ENCODE results near the gene P3H3. TPM values are rescaled to one million over a fixed set of nuclear protein-coding genes. Genes with fewer than 3 reads are reported as not detected.

P3H3 gene
- total and polyA plus RNA-seq, 2 donors (not counting 3 experiments of a cell fraction or from before 2014, with no cell fraction given), result 75.9 to 76.5 TPM

DNA sequence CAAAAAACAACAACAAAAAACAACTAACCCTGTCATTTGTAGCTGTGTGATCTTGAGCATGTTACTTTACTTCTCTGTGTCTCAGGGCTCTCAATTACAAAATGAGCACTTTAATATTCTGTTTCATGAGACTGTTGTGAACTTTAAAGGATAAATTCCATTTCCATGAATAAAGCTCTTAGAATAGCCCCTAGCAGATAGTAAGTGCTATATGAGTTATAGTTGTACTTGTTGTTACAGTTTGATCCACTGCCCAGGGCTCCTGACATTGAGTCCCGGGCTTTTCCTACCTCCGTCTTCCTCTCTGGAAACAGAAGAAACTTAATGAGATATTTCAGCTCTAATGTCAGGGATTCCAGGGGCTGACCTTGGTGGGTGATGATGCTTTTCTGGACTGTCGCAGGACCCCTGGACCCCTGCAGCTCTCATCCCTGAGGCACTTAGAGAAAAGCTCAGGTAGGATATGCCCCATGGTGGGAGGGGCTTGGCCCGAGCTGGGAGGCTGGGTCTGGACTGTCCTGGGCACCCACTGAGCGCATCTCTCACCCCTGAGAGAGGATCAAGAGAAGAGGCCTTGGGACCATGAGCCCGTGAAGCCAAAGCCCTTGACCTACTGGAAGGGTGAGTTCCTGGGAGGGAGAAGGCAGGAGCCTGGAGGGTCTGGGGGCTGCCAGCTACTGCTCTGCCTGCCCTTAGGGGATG lies 5.1 kb downstream of the P3H3 start:
- FAIRE-seq, result no peak
- intact Hi-C loops (cut with micrococcal nuclease), result no loop called here
- Histone ChIP-seq H3K27me3 (ENCODE audit: control insufficient read depth in 2 of 2, insufficient read depth in 2 of 2, low read length in 2 of 2) (no peaks in the 10 kb centered on the region), H3K79me2 (ENCODE audit: control insufficient read depth, insufficient read depth, low read length) (peaks cover 23% of the 10 kb centered on the region), H3K9ac (replicated peaks; ENCODE audit: extremely low read depth, insufficient read depth, low read length) (no peak overlapping the region), H3K9me3 (replicated peaks; ENCODE audit: control insufficient read depth, insufficient read depth, low read length) (no peaks in the 10 kb centered on the region), H3K4me2 (ENCODE audit: insufficient read depth, low read length) (no peak overlapping the region), H2AFZ (ENCODE audit: low read depth, low read length) (no peak overlapping the region), H3K27ac (ENCODE audit: insufficient read depth, low read depth, low read length) (no peak overlapping the region), H4K20me1 (replicated peaks; ENCODE audit: control insufficient read depth, extremely low read depth, insufficient read depth, low read length) (no peaks in the 10 kb centered on the region), H3K9me1 (replicated peaks; ENCODE audit: control insufficient read depth, extremely low read depth, insufficient read depth, low read length) (no peaks in the 10 kb centered on the region), H3K4me1 (ENCODE audit: control insufficient read depth, extremely low read depth, insufficient read depth, low read length) (peaks cover 9% of the 10 kb centered on the region), H3K4me3 (replicated peaks in 1 of 3; ENCODE audit: insufficient read depth in 1 of 3, low read depth in 1 of 3, low read length in 3 of 3) (no peak overlapping the region), H3K36me3 (ENCODE audit: control insufficient read depth in 2 of 2, extremely low read depth in 1 of 2, insufficient read depth in 2 of 2, low read length in 2 of 2) (peaks cover 3 to 37% of the 10 kb centered on the region in 2 experiments)
- POLR2A ChIA-PET, result no interaction called here
- BruUV-seq (replicated peaks), result no TSS peak
- TF ChIP-seq POLR2A (IDR thresholded peaks at IDR 0.05; ENCODE audit: low read depth, low read length), result no peak
- TF ChIP-seq, protein P1, sequence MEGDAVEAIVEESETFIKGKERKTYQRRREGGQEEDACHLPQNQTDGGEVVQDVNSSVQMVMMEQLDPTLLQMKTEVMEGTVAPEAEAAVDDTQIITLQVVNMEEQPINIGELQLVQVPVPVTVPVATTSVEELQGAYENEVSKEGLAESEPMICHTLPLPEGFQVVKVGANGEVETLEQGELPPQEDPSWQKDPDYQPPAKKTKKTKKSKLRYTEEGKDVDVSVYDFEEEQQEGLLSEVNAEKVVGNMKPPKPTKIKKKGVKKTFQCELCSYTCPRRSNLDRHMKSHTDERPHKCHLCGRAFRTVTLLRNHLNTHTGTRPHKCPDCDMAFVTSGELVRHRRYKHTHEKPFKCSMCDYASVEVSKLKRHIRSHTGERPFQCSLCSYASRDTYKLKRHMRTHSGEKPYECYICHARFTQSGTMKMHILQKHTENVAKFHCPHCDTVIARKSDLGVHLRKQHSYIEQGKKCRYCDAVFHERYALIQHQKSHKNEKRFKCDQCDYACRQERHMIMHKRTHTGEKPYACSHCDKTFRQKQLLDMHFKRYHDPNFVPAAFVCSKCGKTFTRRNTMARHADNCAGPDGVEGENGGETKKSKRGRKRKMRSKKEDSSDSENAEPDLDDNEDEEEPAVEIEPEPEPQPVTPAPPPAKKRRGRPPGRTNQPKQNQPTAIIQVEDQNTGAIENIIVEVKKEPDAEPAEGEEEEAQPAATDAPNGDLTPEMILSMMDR (IDR thresholded peaks at IDR 0.05; ENCODE audit: extremely low read depth in 1 of 2, insufficient read depth in 1 of 2, low read depth in 1 of 2, low read length in 2 of 2), result no peak
- TF ChIP-seq GATA2 (IDR thresholded peaks at IDR 0.05; ENCODE audit: insufficient read depth, insufficient read length, low read depth, low read length), result no peak
- TF ChIP-seq JUN (IDR thresholded peaks at IDR 0.05; ENCODE audit: borderline replicate concordance, insufficient read depth, insufficient read length, low read depth), result no peak
- TF ChIP-seq, protein P2, sequence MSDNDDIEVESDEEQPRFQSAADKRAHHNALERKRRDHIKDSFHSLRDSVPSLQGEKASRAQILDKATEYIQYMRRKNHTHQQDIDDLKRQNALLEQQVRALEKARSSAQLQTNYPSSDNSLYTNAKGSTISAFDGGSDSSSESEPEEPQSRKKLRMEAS (IDR thresholded peaks at IDR 0.05; ENCODE audit: insufficient read depth, insufficient read length), result no peak
- no peak for TF ChIP-seq POLR2AphosphoS5 (IDR thresholded peaks at IDR 0.05; ENCODE audit: insufficient read depth, low read depth, low read length)
- no peak for TF ChIP-seq MYC (IDR thresholded peaks at IDR 0.05; ENCODE audit: low read depth, low read length)
- no peak for TF ChIP-seq FOS (IDR thresholded peaks at IDR 0.05; ENCODE audit: borderline replicate concordance, insufficient read depth, low read length)
- DNase-seq (ENCODE audit: low read depth, low spot score), result no peak
- dilution Hi-C loops (cut with MboI; ENCODE audit: extremely low pct_ligation_motif_present, low sequenced_read_pairs), result no loop called here
- CTCF ChIA-PET, result interaction anchor here (1.2 to 2.9 kb wide), 3 partner anchors 18 to 80 kb away, joined by 4 to 17 read pairs (median 6); partner anchors contain the start of genes CDCA3, MLF2 and SPSB2

Measured in endothelial cell of umbilical vein (primary cell).